Measurements from ENCODE around the gene CPT1A. TPM values are rescaled to one million over a fixed set of nuclear protein-coding genes. Genes with fewer than 3 reads are reported as not detected.

The CPT1A gene
- polyA plus RNA-seq, 1 of the 3 experiments (the other 2 are of a cell fraction), result 31.2 TPM

DNA sequence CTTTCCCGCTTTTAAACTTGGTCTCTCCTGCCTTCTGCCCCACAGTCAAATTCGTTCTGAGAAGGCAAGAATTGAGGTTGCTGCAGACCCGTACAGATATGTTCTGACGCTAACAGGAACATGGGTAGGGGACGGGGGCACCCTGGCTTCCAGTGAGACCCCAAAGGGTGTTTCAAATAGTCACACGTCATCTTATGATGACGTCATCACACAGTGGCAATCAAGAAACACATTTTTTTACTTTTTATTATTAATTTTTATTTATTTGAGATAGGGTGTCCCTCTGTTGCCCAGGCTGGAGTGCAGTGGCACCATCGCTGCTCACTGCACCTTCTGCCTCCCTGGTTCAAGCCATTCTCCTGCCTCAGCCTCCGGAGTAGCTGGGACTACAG is 67.5 kb downstream of the CPT1A start:
- Histone ChIP-seq H3K4me2 (no peak overlapping the region), H3K4me1 (ENCODE audit: control insufficient read depth in 1 of 2, insufficient read depth in 2 of 2, low read depth in 1 of 2, low read length in 1 of 2) (no peaks in the 10 kb centered on the region), H3K9ac (no peak overlapping the region), H3K9me3 (no peaks in the 10 kb centered on the region), H2AFZ (ENCODE audit: low read depth) (no peak overlapping the region), H3K36me3 (replicated peaks in 1 of 2; ENCODE audit: control insufficient read depth in 1 of 2, insufficient read depth in 2 of 2, low read length in 1 of 2) (peaks cover 58 to 61% of the 10 kb centered on the region in 2 experiments), H3K27ac (ENCODE audit: low read depth in 2 of 2, low read length in 1 of 2) (no peak overlapping the region), H3K9me2 (no peaks in the 10 kb centered on the region), H3K27me3 (ENCODE audit: insufficient read depth) (no peaks in the 10 kb centered on the region), H3K79me2 (ENCODE audit: insufficient read depth) (no peaks in the 10 kb centered on the region), H4K20me1 (ENCODE audit: insufficient read depth) (no peaks in the 10 kb centered on the region), H3K4me3 (ENCODE audit: low read depth in 2 of 2, low read length in 1 of 2) (no peak overlapping the region), H3F3A (replicated peaks; ENCODE audit: insufficient read depth) (no peaks in the 10 kb centered on the region)
- ChIA-PET CTCF (interaction anchor here (1.4 kb wide), 1 partner anchor 116 kb away, joined by 3 read pairs; no protein-coding TSS in a partner anchor), POLR2A (no interaction called here)
- WGBS (ENCODE audit: low lambda C conversion rate), result 91% methylated on average over 9 of the region's 9 CpGs
- TF ChIP-seq RCOR1 (IDR thresholded peaks at IDR 0.05; ENCODE audit: low read length), result no peak
- no peak for TF ChIP-seq FOSL2 (IDR thresholded peaks at IDR 0.05; ENCODE audit: borderline replicate concordance, low read depth)
- TF ChIP-seq RFX5 (IDR thresholded peaks at IDR 0.05; ENCODE audit: low read length), result no peak
- TF ChIP-seq POLR2AphosphoS5 (IDR thresholded peaks at IDR 0.05; ENCODE audit: low read depth, low read length), result no peak
- TF ChIP-seq GABPA (IDR thresholded peaks at IDR 0.05; ENCODE audit: low read depth), result no peak
- DNase-seq, result no peak

DNA sequence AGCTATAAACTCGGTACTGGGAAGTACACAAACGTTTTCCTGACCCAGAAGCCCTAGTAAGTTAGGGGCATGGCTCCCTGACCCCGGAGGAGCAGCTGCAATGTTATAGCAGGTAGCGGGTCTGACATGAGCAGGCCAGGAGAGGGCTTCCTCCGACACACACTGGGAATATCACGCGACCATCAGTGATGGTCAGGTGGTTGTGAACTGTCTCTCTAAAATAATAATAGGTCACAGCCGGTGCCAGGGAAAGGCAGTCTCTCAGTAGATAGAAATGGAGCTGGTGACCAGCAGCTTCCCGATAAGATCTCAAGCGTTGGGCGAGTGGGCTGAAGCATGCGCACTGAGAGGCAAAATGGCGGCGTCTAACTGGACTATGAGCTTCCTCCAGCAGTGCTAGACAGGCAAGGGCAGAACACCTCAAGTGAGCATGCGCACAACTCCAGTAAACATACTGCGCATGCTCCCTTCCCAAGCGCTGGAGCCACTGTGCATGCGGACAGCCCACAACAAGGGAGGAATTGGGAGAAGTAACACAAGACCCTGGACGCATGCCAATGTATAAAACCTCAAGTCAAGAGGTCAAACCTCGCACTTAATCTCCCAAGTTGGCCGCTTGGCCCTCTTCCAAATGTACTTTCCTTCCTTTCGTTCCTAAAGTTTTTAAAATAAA is 68.1 kb downstream of the CPT1A start:
- Histone ChIP-seq H3K9ac (no peak overlapping the region), H3K27me3 (ENCODE audit: insufficient read depth) (no peaks in the 10 kb centered on the region), H3K9me2 (no peaks in the 10 kb centered on the region), H3K9me3 (no peaks in the 10 kb centered on the region), H3K4me3 (ENCODE audit: low read depth in 2 of 2, low read length in 1 of 2) (no peak overlapping the region), H3K79me2 (ENCODE audit: insufficient read depth) (no peaks in the 10 kb centered on the region), H3K27ac (ENCODE audit: low read depth in 2 of 2, low read length in 1 of 2) (no peak overlapping the region), H3K4me2 (no peak overlapping the region), H3K36me3 (replicated peaks in 1 of 2; ENCODE audit: control insufficient read depth in 1 of 2, insufficient read depth in 2 of 2, low read length in 1 of 2) (peaks cover 61 to 62% of the 10 kb centered on the region in 2 experiments), H3F3A (replicated peaks; ENCODE audit: insufficient read depth) (no peaks in the 10 kb centered on the region), H4K20me1 (ENCODE audit: insufficient read depth) (no peaks in the 10 kb centered on the region), H3K4me1 (ENCODE audit: control insufficient read depth in 1 of 2, insufficient read depth in 2 of 2, low read depth in 1 of 2, low read length in 1 of 2) (no peaks in the 10 kb centered on the region), H2AFZ (ENCODE audit: low read depth) (no peak overlapping the region)
- TF ChIP-seq ELF1 (IDR thresholded peaks at IDR 0.05) (no peak), TEAD4 (IDR thresholded peaks at IDR 0.05; ENCODE audit: borderline replicate concordance, insufficient read depth) (no peak), NFIC (IDR thresholded peaks at IDR 0.05; ENCODE audit: borderline replicate concordance) (no peak), RAD21 (IDR thresholded peaks at IDR 0.05; ENCODE audit: low read length) (no peak), EZH2phosphoT487 (IDR thresholded peaks at IDR 0.05; ENCODE audit: borderline replicate concordance, low read depth) (no peak), SMC3 (IDR thresholded peaks at IDR 0.05; ENCODE audit: low read depth, low read length) (no peak), SIN3A (IDR thresholded peaks at IDR 0.05; ENCODE audit: borderline replicate concordance, low read depth, low read length) (no peak), NRF1 (IDR thresholded peaks at IDR 0.05; ENCODE audit: low read depth, low read length) (no peak), MEF2A (IDR thresholded peaks at IDR 0.05; ENCODE audit: borderline replicate concordance, low read depth) (no peak), GATA2 (CRISPR knock-in tag; IDR thresholded peaks at IDR 0.05) (no peak), MXI1 (IDR thresholded peaks at IDR 0.05; ENCODE audit: low read depth, low read length) (no peak), JUND (IDR thresholded peaks at IDR 0.05) (no peak), GABPA (IDR thresholded peaks at IDR 0.05; ENCODE audit: low read depth) (no peak), CHD2 (IDR thresholded peaks at IDR 0.05; ENCODE audit: low read length, partially characterized antibody) (no peak)
- TF ChIP-seq, protein P1, sequence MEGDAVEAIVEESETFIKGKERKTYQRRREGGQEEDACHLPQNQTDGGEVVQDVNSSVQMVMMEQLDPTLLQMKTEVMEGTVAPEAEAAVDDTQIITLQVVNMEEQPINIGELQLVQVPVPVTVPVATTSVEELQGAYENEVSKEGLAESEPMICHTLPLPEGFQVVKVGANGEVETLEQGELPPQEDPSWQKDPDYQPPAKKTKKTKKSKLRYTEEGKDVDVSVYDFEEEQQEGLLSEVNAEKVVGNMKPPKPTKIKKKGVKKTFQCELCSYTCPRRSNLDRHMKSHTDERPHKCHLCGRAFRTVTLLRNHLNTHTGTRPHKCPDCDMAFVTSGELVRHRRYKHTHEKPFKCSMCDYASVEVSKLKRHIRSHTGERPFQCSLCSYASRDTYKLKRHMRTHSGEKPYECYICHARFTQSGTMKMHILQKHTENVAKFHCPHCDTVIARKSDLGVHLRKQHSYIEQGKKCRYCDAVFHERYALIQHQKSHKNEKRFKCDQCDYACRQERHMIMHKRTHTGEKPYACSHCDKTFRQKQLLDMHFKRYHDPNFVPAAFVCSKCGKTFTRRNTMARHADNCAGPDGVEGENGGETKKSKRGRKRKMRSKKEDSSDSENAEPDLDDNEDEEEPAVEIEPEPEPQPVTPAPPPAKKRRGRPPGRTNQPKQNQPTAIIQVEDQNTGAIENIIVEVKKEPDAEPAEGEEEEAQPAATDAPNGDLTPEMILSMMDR (IDR thresholded peaks at IDR 0.05), result no peak
- TF ChIP-seq, protein P2, sequence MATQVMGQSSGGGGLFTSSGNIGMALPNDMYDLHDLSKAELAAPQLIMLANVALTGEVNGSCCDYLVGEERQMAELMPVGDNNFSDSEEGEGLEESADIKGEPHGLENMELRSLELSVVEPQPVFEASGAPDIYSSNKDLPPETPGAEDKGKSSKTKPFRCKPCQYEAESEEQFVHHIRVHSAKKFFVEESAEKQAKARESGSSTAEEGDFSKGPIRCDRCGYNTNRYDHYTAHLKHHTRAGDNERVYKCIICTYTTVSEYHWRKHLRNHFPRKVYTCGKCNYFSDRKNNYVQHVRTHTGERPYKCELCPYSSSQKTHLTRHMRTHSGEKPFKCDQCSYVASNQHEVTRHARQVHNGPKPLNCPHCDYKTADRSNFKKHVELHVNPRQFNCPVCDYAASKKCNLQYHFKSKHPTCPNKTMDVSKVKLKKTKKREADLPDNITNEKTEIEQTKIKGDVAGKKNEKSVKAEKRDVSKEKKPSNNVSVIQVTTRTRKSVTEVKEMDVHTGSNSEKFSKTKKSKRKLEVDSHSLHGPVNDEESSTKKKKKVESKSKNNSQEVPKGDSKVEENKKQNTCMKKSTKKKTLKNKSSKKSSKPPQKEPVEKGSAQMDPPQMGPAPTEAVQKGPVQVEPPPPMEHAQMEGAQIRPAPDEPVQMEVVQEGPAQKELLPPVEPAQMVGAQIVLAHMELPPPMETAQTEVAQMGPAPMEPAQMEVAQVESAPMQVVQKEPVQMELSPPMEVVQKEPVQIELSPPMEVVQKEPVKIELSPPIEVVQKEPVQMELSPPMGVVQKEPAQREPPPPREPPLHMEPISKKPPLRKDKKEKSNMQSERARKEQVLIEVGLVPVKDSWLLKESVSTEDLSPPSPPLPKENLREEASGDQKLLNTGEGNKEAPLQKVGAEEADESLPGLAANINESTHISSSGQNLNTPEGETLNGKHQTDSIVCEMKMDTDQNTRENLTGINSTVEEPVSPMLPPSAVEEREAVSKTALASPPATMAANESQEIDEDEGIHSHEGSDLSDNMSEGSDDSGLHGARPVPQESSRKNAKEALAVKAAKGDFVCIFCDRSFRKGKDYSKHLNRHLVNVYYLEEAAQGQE (IDR thresholded peaks at IDR 0.05; ENCODE audit: low read depth, low read length), result no peak
- TF ChIP-seq, protein P3, sequence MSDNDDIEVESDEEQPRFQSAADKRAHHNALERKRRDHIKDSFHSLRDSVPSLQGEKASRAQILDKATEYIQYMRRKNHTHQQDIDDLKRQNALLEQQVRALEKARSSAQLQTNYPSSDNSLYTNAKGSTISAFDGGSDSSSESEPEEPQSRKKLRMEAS (IDR thresholded peaks at IDR 0.05; ENCODE audit: low read depth), result no peak
- no peak for DNase-seq
- CTCF ChIA-PET, result interaction anchor here (0.6 kb wide), 1 partner anchor 314 kb away, joined by 3 read pairs; no protein-coding TSS in a partner anchor
- 94% methylated on average over 20 of the region's 22 CpGs for WGBS (ENCODE audit: low lambda C conversion rate)
- POLR2A ChIA-PET, result no interaction called here

Data from SK-N-SH (cell line).